PC-3 (cell line): ENCODE data around the gene ENG. TPM values are rescaled to one million over a fixed set of nuclear protein-coding genes. Genes with fewer than 3 reads are reported as not detected.

Experiments
- ATAC-seq: fragments of 200-7000 bp; cut with Tn5 transposase; 2 replicates; pipeline ENCODE4 v1.9.1; 2020; ENCODE audit warnings: mild to moderate bottlenecking, moderate library complexity
- BruUV-seq: library from RNA; stranded (reverse); fragments of 400-500 nt; replicated peaks from 2 replicates; lab custom pipeline; 2021; lab: Mats Ljungman, UMichigan
- CTCF ChIA-PET: fragments of 300-600 bp; sonication (Branson Sonifier 250); formaldehyde crosslinking; loops from one replicate; lab custom pipeline; 2022; ENCODE audit warnings: antibody characterized with exemption; lab: Charles Lee
- POLR2A ChIA-PET: fragments of 300-600 bp; sonication (Branson Sonifier 250); formaldehyde crosslinking; loops from one replicate; lab custom pipeline; 2022; ENCODE audit warnings: antibody characterized with exemption; ENCODE audit not compliant: unreplicated experiment; lab: Charles Lee
- DNase-seq: peaks from one replicate; pipeline ENCODE4 v3.0.0-alpha.2; 2015
- H2AFZ ChIP-seq: fragments of 300-600 bp; sonication (generic); 2 replicates; pipeline ENCODE4 v1.6.0; 2016; ENCODE audit warnings: antibody characterized with exemption, low read length
- H3F3A ChIP-seq: fragments of 300-600 bp; sonication (generic); one replicate; pipeline ENCODE4 v1.6.0; 2017; ENCODE audit warnings: antibody characterized with exemption, low read length, control low read depth, mild to moderate bottlenecking; ENCODE audit not compliant: unreplicated experiment
- H3K27ac ChIP-seq: fragments of 300-600 bp; sonication (generic); 2 replicates; pipeline ENCODE4 v1.5.1; 2016; ENCODE audit warnings: mild to moderate bottlenecking, low read length
- H3K27me3 ChIP-seq: fragments of 300-600 bp; sonication (generic); 2 replicates; pipeline ENCODE4 v1.6.1; 2016; ENCODE audit warnings: low read length, mixed read lengths
- H3K36me3 ChIP-seq: fragments of 300-600 bp; sonication (generic); 2 replicates; pipeline ENCODE4 v1.6.1; 2016; ENCODE audit warnings: low read depth, mixed run types, low read length, mixed read lengths
- H3K4me1 ChIP-seq: fragments of 300-600 bp; sonication (generic); 2 replicates; pipeline ENCODE4 v1.5.1; 2016; ENCODE audit warnings: low read length; ENCODE audit not compliant: insufficient read depth
- H3K4me2 ChIP-seq: fragments of 300-600 bp; sonication (generic); 2 replicates; pipeline ENCODE4 v1.6.0; 2016; ENCODE audit warnings: low read length
- H3K4me3 ChIP-seq: fragments of 300-600 bp; sonication (generic); 2 replicates; pipeline ENCODE4 v1.5.1; 2016; ENCODE audit warnings: mild to moderate bottlenecking, low read length, mixed read lengths
- H3K79me2 ChIP-seq: fragments of 300-600 bp; sonication (generic); 2 replicates; pipeline ENCODE4 v1.6.1; 2017; ENCODE audit warnings: low read length, mixed read lengths
- H3K9ac ChIP-seq: fragments of 300-600 bp; sonication (generic); 2 replicates; pipeline ENCODE4 v1.6.0; 2016; ENCODE audit warnings: mild to moderate bottlenecking, low read length
- H3K9me2 ChIP-seq: fragments of 300-600 bp; sonication (generic); replicated peaks from 2 replicates; pipeline ENCODE4 v1.6.1; 2016; ENCODE audit warnings: mixed run types, low read length, mixed read lengths
- H3K9me3 ChIP-seq: fragments of 300-600 bp; sonication (generic); 2 replicates; pipeline ENCODE4 v1.6.1; 2016; ENCODE audit warnings: low read length, mixed read lengths
- H4K20me1 ChIP-seq: fragments of 300-600 bp; sonication (generic); 2 replicates; pipeline ENCODE4 v1.6.1; 2016; ENCODE audit warnings: low read length, mixed read lengths
- CTCF ChIP-seq: fragments of 300-600 bp; sonication (generic); conservative IDR thresholded peaks from 2 replicates; pipeline ENCODE4 v1.5.1; 2017; ENCODE audit warnings: antibody characterized with exemption, low read depth, mild to moderate bottlenecking, low read length
- EZH2 ChIP-seq: fragments of 300-600 bp; sonication (generic); IDR thresholded peaks from one replicate; pipeline ENCODE4 v1.6.1; 2017; ENCODE audit warnings: antibody characterized with exemption, mild to moderate bottlenecking, low read length; ENCODE audit not compliant: unreplicated experiment
- EZH2phosphoT487 ChIP-seq: fragments of 300-600 bp; sonication (generic); IDR thresholded peaks from 2 replicates; pipeline ENCODE4 v1.6.1; 2018; ENCODE audit warnings: mild to moderate bottlenecking, antibody characterized with exemption, low read length, borderline replicate concordance
- intact Hi-C: fragments of 100-400 bp; cut with micrococcal nuclease; formaldehyde crosslinking; loops from 2 replicates; pipeline ENCODE4 v1.9.0; 2023
- total RNA-seq: library from RNA; depleted of rRNA; stranded (reverse); fragments of >200 nt; gene quantifications from 2 replicates; pipeline ENCODE4 v1.2.3, GENCODE V29; 2014

Gene ENG
- total RNA-seq, 1 experiment from 2014 or later, result 1.1 TPM

- TF ChIP-seq EZH2 (no peak), EZH2phosphoT487 (no peak), CTCF (no peak)
- ATAC-seq, result peak; percentile 71
- DNase-seq, result peak; percentile 72
Measured at GRCh38 chr9:127802576-127803443, 51.6 kb downstream of the ENG start, which contains the start of gene FPGS. TSS of gene FPGS (plus strand) at chr9:127802882. CDS start at chr9:127802925, 43 bp downstream.

GRCh38 chr9:127801955-127802575 is 52.4 kb downstream of the ENG start:
- Histone ChIP-seq H2AFZ (peak overlapping the region; percentile 63), H4K20me1 (no peaks in the 10 kb centered on the region), H3K36me3 (peaks cover 9% of the 10 kb centered on the region; the same call in 1 of the 2 replicates), H3K4me2 (peak overlapping the region; percentile 86), H3F3A (no peaks in the 10 kb centered on the region), H3K27me3 (no peaks in the 10 kb centered on the region), H3K27ac (peak overlapping the region; percentile 46), H3K9me3 (no peaks in the 10 kb centered on the region), H3K4me3 (peak overlapping the region; percentile 58; the same call in 1 of the 2 replicates), H3K9ac (peak overlapping the region; percentile 11; the same call in 1 of the 2 replicates), H3K9me2 (no peaks in the 10 kb centered on the region), H3K4me1 (peaks cover 27% of the 10 kb centered on the region), H3K79me2 (peaks cover 36% of the 10 kb centered on the region)
- BruUV-seq, result TSS peak; percentile 53
- peak; percentile 22; the same call in 1 of the 2 replicates for TF ChIP-seq CTCF
- no peak for TF ChIP-seq EZH2
- no peak for TF ChIP-seq EZH2phosphoT487
- ChIA-PET POLR2A (no interaction called here), CTCF (interaction anchor here (0.8 kb wide), 1 partner anchor 316 kb away, joined by 3 read pairs; no protein-coding TSS in a partner anchor)
- ATAC-seq (no peak; the same call in 1 of the 2 replicates), DNase-seq (no peak)
- intact Hi-C loops, result loop anchor here (5.0 kb wide), 1 partner anchor 110 kb away; no protein-coding TSS in a partner anchor

More at GRCh38 chr9:127802576-127803443, 51.6 kb downstream of the ENG start, which contains the start of gene FPGS:
- no peaks in the 10 kb centered on the region for H3K27me3 ChIP-seq
- no peaks in the 10 kb centered on the region for H3F3A ChIP-seq
- peak within 1 kb of the TSS; percentile 90 for H3K27ac ChIP-seq
- peaks cover 9% of the 10 kb centered on the region; the same call in 1 of the 2 replicates for H3K36me3 ChIP-seq
- H3K9me3 ChIP-seq, result no peaks in the 10 kb centered on the region
- peak within 1 kb of the TSS; percentile 63 for H2AFZ ChIP-seq
- H4K20me1 ChIP-seq, result no peaks in the 10 kb centered on the region
- peaks cover 36% of the 10 kb centered on the region for H3K79me2 ChIP-seq
- BruUV-seq, result no TSS peak
- no peaks in the 10 kb centered on the region for H3K9me2 ChIP-seq
- ChIA-PET POLR2A (no interaction called here), CTCF (interaction anchor here (0.8 kb wide), 1 partner anchor 315 kb away, joined by 3 read pairs; no protein-coding TSS in a partner anchor)
- H3K4me2 ChIP-seq, result peak within 1 kb of the TSS; percentile 86
- H3K4me3 ChIP-seq, result peak within 1 kb of the TSS; percentile 88
- peak within 1 kb of the TSS; percentile 98 for H3K9ac ChIP-seq
- H3K4me1 ChIP-seq, result peaks cover 27% of the 10 kb centered on the region
- intact Hi-C loops, result loop anchor here (5.0 kb wide), 1 partner anchor 109 kb away; no protein-coding TSS in a partner anchor
